ENCODE data around the gene CGB1. TPM values are rescaled to one million over a fixed set of nuclear protein-coding genes. Genes with fewer than 3 reads are reported as not detected.

Gene CGB1
- total and polyA plus RNA-seq, 2 donors from 2014 or later, result not detected

- no peak for DNase-seq
- FAIRE-seq, result no peak
- H3K4me1 ChIP-seq (ENCODE audit: control insufficient read depth in 2 of 3, insufficient read depth in 2 of 3, low read depth in 1 of 3, low read length in 3 of 3), result no peaks in the 10 kb centered on the region
- H3K4me3 ChIP-seq (ENCODE audit: low read length in 3 of 3), result no peak overlapping the region
- no peak for TF ChIP-seq CTCF (IDR thresholded peaks at IDR 0.05; ENCODE audit: borderline replicate concordance, extremely low read depth, insufficient read depth)
- intact Hi-C loops (cut with DNase I), result no loop called here
- H3K27me3 ChIP-seq (ENCODE audit: control insufficient read depth, insufficient read depth, low read length), result no peaks in the 10 kb centered on the region
- no peak overlapping the region for H3K9ac ChIP-seq (ENCODE audit: low read length in 3 of 3)
- peaks cover 0 to 20% (median 16%) of the 10 kb centered on the region in 3 donors for H3K36me3 ChIP-seq (ENCODE audit: control insufficient read depth in 2 of 3, insufficient read depth in 3 of 3, low read length in 3 of 3)
- no peak overlapping the region for H3K27ac ChIP-seq (ENCODE audit: low read depth in 2 of 2, low read length in 2 of 2)
- no peaks in the 10 kb centered on the region for H3K9me3 ChIP-seq (ENCODE audit: control insufficient read depth in 2 of 3, insufficient read depth in 1 of 3, low read length in 3 of 3)
Measured at GRCh38 chr19:49010453-49010852, 26.2 kb downstream of the CGB1 start.

DNA sequence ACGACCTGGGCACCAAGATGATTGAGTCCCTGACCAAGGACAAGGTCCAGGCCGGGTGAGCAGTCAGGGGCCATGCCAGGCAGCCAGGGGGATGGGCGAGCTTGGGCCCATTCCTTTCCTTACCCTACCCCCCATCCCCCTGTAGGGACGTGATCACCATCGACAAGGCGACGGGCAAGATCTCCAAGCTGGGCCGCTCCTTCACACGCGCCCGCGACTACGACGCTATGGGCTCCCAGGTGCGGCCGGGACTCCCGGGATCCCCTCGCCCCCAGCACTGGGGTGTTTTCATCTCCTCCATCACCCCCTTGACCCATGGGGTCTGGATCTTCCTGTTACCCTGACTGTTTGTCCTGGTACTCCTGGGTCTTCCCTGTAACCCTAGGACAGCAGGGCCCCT, 26.9 kb downstream of the CGB1 start:
- DNase-seq, result no peak

GRCh38 chr19:49006905-49007304, 29.8 kb downstream of the CGB1 start:
- H3K4me1 ChIP-seq (ENCODE audit: control insufficient read depth in 2 of 3, insufficient read depth in 2 of 3, low read depth in 1 of 3, low read length in 3 of 3), result no peaks in the 10 kb centered on the region
- H3K27me3 ChIP-seq (ENCODE audit: control insufficient read depth, insufficient read depth, low read length), result no peaks in the 10 kb centered on the region
- H3K27ac ChIP-seq (ENCODE audit: low read depth in 2 of 2, low read length in 2 of 2), result no peak overlapping the region
- no peak overlapping the region for H3K9ac ChIP-seq (ENCODE audit: low read length in 3 of 3)
- H3K9me3 ChIP-seq (ENCODE audit: control insufficient read depth in 2 of 3, insufficient read depth in 1 of 3, low read length in 3 of 3), result no peaks in the 10 kb centered on the region
- no peak for TF ChIP-seq CTCF (IDR thresholded peaks at IDR 0.05; ENCODE audit: borderline replicate concordance, extremely low read depth, insufficient read depth)
- DNase-seq (no peak), FAIRE-seq (no peak)
- intact Hi-C loops (cut with DNase I), result no loop called here
- no peak overlapping the region for H3K4me3 ChIP-seq (ENCODE audit: low read length in 3 of 3)
- peaks cover 0 to 28% (median 27%) of the 10 kb centered on the region in 3 donors for H3K36me3 ChIP-seq (ENCODE audit: control insufficient read depth in 2 of 3, insufficient read depth in 3 of 3, low read length in 3 of 3)

More for the DNA sequence above, 26.9 kb downstream of the CGB1 start:
- H3K27me3 ChIP-seq (ENCODE audit: control insufficient read depth, insufficient read depth, low read length), result no peaks in the 10 kb centered on the region
- intact Hi-C loops (cut with DNase I), result no loop called here
- no peaks in the 10 kb centered on the region for H3K4me1 ChIP-seq (ENCODE audit: control insufficient read depth in 2 of 3, insufficient read depth in 2 of 3, low read depth in 1 of 3, low read length in 3 of 3)
- no peak for TF ChIP-seq CTCF (IDR thresholded peaks at IDR 0.05; ENCODE audit: borderline replicate concordance, extremely low read depth, insufficient read depth)
- peaks cover 0 to 25% (median 22%) of the 10 kb centered on the region in 3 donors for H3K36me3 ChIP-seq (ENCODE audit: control insufficient read depth in 2 of 3, insufficient read depth in 3 of 3, low read length in 3 of 3)
- no peak overlapping the region for H3K27ac ChIP-seq (ENCODE audit: low read depth in 2 of 2, low read length in 2 of 2)
- FAIRE-seq, result no peak
- H3K4me3 ChIP-seq (ENCODE audit: low read length in 3 of 3), result no peak overlapping the region
- H3K9ac ChIP-seq (ENCODE audit: low read length in 3 of 3), result no peak overlapping the region
- H3K9me3 ChIP-seq (ENCODE audit: control insufficient read depth in 2 of 3, insufficient read depth in 1 of 3, low read length in 3 of 3), result no peaks in the 10 kb centered on the region

All from kidney (tissue), 14 donors.